GM12801 (cell line): Measurements from ENCODE around the gene FAM53A.

Experiments
- TF ChIP-seq, protein P1 (sequence below): IDR thresholded peaks from one replicate; pipeline ENCODE4 v1.5.1; 2011; ENCODE audit warnings: control low read depth; ENCODE audit not compliant: insufficient read length; ENCODE audit errors: extremely low read depth

FAM53A gene

DNA sequence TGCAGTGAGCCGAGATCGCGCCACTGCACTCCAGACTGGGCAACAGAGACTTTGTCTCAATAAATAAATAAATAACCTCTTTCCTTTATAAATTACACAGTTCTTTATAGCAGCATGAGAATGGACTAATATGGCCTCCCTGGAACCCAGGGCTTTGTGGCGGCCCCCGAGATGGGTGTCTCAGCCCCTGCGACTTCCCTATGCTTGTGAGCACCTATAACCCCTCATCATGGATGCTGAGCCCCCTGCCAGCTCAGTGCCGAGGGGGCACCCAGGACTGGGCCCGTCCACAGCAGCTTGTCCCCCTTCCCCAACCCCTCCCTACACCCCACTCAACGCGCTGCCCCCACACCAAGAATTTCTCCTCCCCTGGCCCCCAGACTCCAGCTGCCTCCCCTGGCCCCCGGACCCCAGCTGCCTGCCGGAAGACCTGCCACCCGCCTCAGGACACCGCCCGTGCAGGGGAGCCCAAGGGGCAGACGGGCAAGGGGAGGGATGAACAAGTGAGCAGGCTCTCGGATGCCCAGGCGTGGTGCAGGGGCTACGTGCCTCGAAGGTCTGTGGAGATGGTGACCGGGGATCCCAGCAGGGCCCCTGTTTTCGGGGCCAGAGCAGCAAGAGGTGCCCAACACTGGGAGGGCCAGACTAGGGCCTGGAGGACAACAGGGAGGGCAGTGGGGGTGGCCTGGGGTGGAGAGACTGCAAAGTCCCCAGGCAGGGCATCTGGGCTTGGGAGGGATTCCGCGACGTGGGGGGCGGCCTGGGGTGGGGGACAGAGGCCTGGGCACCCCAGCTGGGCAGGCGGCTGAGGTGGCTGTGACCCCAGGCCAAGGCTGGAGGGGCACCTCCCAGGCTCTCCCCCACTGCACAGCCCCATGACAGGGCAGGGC is 74.0 kb downstream of the FAM53A start:
- TF ChIP-seq, protein P1, sequence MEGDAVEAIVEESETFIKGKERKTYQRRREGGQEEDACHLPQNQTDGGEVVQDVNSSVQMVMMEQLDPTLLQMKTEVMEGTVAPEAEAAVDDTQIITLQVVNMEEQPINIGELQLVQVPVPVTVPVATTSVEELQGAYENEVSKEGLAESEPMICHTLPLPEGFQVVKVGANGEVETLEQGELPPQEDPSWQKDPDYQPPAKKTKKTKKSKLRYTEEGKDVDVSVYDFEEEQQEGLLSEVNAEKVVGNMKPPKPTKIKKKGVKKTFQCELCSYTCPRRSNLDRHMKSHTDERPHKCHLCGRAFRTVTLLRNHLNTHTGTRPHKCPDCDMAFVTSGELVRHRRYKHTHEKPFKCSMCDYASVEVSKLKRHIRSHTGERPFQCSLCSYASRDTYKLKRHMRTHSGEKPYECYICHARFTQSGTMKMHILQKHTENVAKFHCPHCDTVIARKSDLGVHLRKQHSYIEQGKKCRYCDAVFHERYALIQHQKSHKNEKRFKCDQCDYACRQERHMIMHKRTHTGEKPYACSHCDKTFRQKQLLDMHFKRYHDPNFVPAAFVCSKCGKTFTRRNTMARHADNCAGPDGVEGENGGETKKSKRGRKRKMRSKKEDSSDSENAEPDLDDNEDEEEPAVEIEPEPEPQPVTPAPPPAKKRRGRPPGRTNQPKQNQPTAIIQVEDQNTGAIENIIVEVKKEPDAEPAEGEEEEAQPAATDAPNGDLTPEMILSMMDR = no peak

DNA sequence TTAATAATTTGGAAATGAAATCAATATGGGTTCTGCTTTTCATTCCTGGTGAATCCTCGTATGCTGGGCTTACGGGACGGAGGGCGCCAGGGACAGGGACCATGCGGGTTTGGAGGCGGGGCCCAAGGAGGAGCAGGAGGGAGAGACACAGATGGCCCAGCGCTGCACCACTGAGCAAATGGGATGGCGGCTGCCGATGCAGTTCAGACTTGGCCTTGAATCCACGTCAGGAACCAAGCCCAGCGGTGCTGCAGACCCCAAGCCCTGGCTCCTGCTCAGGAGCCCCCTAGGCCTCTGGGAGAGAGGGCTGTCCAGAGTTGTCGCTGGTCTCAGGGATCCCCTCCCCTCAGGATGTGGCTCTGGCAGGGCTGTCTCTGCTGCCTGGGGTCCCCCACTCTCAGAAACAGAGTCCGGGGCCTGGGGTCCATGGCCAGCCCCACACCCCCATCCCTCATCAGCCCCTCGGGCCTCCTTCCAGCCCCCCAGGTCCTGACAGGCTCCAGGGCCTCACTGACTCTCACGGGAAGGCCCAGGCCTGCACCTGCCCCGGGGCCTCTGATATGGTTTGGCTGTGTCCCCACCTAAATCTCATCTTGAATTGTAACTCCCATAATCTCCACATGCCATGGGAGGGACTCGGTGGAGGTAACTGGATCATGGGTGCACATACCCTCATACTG is 75.2 kb downstream of the FAM53A start:
- TF ChIP-seq, protein P1 = no peak

DNA sequence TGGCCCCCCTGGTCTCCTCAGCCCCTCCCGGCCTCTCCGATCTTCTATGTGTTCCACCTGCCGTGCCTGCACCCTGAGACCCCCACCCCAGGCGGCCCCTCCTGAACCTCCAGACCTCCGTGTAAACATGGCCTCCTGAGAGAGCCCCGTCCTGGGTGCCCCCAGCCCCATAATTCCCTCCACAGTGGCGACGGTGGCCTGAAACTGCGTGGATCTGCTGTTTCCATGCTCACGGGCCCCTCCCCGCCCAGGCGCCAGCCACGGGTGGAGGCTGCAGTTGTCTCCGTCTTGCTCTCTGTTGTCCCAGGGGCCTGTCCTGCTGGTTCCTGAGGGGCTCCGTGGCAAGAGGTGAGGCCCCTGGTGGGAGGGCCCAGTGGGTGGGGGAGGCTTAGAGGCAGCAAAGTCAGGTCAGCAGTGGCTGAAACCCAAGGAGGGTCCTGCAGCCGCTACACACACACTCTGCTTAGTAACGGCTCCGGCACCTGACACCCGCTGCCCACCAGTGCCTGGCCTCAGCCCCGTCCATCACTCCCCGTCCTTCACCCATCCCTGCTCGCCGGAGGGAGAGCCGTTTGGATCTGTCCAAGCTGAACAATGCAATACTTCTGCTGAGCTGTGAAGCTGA is 75.8 kb downstream of the FAM53A start:
- TF ChIP-seq, protein P1 = no peak

DNA sequence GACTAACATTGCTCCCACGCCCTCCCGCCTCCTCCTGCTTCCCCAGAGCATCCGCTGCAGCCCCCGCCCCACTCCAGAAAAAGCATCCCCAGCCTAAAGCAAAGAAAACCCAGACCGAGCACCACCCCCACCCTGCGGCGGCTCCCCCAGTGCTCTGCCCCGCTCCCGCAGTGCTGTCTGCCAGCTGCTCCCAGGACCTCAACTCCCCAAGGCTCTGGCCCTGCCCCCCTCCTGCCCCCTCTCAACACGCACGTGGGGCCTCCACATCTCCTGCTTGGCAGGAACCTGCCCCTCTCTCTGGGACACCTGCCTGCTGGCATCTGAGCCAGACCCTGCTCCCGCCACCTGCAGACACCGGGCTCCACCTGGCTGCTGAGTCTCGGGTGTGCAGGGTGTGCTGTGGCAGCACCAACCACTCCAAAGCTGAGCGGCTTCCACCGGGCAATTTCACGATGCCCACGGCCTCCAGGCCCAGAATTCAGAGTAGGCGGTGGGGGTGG is 79.4 kb downstream of the FAM53A start:
- TF ChIP-seq, protein P1 = no peak

DNA sequence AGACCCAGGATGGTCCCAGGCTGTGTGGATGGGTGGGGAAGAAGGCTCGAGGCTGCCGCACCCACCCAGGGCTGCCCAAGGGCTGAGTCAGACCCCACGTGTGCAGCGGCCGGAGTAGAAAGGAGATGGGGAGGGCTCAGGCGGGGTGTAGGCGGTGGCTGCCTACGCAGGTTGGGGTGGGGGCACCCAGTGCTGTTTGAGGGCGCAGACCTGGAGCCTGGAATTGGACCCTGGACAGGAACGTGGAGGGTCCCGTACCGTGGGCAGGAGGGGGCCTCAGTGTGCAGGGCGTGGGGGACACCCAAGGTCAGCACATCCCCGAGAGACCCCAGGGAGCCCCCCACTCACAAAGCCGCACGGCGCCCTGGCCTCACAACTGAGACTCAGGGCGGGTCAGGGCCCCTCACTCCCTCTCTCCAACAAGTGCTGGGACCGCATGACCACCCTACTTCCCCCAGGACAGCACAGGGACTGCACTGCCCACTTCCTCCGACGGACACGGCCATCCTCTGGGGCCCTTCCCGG is 79.9 kb downstream of the FAM53A start:
- TF ChIP-seq, protein P1 = no peak

DNA sequence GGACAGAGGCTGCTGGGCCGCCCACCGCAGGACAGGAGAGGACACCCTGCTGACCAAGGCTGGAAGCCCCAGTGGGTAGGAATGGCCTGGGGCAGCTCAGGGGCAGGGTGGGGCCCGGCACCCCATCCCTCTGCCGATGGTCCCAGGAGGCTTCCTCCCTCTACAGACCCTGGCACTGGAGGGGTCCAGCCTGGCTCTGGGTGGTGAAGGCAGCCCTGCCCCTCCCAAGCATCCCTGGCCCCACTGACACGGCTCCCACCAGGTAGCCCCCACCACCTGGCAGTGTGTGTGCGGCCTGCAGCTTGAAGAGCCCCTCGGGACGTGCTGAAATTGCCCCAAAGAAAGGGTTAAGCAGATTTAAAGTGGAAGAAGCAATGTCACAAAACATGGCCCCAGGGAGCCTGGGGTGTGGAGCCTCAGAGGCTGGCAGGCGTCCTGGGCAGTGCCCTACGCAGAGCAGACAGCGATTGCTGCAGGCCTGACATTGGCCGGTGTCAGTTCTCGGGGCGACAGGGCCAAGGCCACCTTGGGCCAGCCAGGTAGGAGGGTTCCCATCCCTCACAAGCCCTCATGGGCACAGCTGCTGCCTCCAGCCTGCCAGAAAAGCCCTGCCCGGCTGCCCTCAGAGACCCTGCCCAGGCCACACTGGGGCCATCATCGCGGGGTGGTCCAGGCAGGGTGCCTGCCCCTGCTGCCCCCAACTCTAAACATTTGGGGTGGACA is 80.5 kb downstream of the FAM53A start:
- TF ChIP-seq, protein P1 = no peak
